Activated CD4-positive, alpha-beta memory T cell treated with anti-CD3 and anti-CD28 coated beads for 36 hours (primary cell): Measurements from ENCODE around the gene ARID1B. TPM values are rescaled to one million over a fixed set of nuclear protein-coding genes. Genes with fewer than 3 reads are reported as not detected.

Experiments used
- CTCF ChIA-PET: fragments of 350-600 bp; sonication (Branson Sonifier 250); formaldehyde crosslinking; loops from one replicate; lab custom pipeline; 2021; ENCODE audit warnings: antibody characterized with exemption, inconsistent platforms; lab: Charles Lee
- POLR2A ChIA-PET: fragments of 350-600 bp; sonication (Branson Sonifier 250); formaldehyde crosslinking; loops from one replicate; lab custom pipeline; 2021; ENCODE audit warnings: antibody characterized with exemption; lab: Charles Lee
- DNase-seq: peaks from one replicate; pipeline ENCODE4 v3.0.0-alpha.2; 2020
- H3K27ac Mint-ChIP-seq: one replicate; pipeline ENCODE4 v1.8.0; 2021; ENCODE audit warnings: mixed read lengths
- H3K27me3 Mint-ChIP-seq: one replicate; pipeline ENCODE4 v1.8.0; 2021; ENCODE audit warnings: mixed read lengths
- H3K36me3 Mint-ChIP-seq: one replicate; pipeline ENCODE4 v1.8.0; 2021; ENCODE audit warnings: mixed read lengths
- H3K4me1 Mint-ChIP-seq: one replicate; pipeline ENCODE4 v1.8.0; 2021; ENCODE audit warnings: low read depth, mixed read lengths
- H3K4me3 Mint-ChIP-seq: one replicate; pipeline ENCODE4 v1.8.0; 2021; ENCODE audit warnings: mild to moderate bottlenecking, mixed read lengths
- H3K9me3 Mint-ChIP-seq: one replicate; pipeline ENCODE4 v1.8.0; 2021; ENCODE audit warnings: mixed read lengths
- intact Hi-C: fragments of 100-400 bp; cut with micrococcal nuclease; formaldehyde crosslinking; loops from one replicate; pipeline ENCODE4 v1.15.1; 2023
- total RNA-seq, 2 experiments: library from RNA; stranded (reverse); gene quantifications; one replicate each; pipeline ENCODE4 v1.2.3, GENCODE V29; 2021

Gene ARID1B
- total RNA-seq, 2 experiments from 2014 or later: 39.0 to 41.5 TPM

DNA sequence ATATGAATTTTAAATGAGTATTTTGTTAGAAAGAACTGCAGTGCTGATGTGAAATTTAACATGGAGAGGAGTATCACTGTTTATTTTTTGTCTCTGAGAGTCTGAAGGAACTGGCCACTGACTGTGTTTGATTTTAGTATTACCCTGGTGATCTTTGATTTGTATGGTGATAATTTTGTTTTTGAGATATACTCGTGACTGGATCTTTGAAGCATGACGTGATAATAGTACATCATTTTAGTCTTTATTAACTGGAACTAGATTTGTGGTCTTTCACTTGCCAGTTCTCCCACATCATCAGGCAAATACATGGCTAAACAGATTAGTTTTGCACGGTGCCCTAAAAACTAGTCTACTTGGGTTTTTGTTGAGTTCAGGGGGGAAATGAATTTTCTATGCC lies 55.5 kb downstream of the ARID1B start:
- intact Hi-C loops: no loop called here
- Mint-ChIP-seq H3K27ac (no peak overlapping the region), H3K4me3 (no peak overlapping the region), H3K4me1 (peaks cover 51% of the 10 kb centered on the region), H3K27me3 (no peaks in the 10 kb centered on the region), H3K36me3 (peaks cover 17% of the 10 kb centered on the region), H3K9me3 (no peaks in the 10 kb centered on the region)
- ChIA-PET POLR2A (no interaction called here), CTCF (no interaction called here)
- DNase-seq: no peak

DNA sequence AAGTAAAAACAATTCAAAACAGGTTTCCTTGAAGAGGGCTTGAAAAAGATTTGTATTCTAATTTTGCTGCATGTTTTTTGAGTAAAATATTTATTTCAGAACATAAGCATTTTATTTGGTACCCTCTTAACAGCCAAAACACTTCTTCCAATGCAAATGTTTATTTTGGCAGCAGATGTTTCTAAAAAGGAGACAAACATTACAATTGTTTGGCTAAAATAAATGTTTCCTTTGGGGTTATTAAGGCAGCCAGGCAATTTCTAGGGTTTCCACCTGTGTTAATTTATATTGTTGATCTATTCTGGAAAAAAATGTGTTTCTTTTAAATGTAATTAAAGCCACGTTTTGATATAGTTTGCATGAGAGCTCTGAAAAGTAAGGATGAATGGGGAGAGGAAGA lies 56.6 kb downstream of the ARID1B start:
- intact Hi-C loops: no loop called here
- Mint-ChIP-seq H3K9me3 (no peaks in the 10 kb centered on the region), H3K27ac (no peak overlapping the region), H3K36me3 (peaks cover 17% of the 10 kb centered on the region), H3K4me3 (no peak overlapping the region), H3K4me1 (peaks cover 43% of the 10 kb centered on the region), H3K27me3 (no peaks in the 10 kb centered on the region)
- POLR2A ChIA-PET: no interaction called here
- CTCF ChIA-PET: no interaction called here
- no peak for DNase-seq

DNA sequence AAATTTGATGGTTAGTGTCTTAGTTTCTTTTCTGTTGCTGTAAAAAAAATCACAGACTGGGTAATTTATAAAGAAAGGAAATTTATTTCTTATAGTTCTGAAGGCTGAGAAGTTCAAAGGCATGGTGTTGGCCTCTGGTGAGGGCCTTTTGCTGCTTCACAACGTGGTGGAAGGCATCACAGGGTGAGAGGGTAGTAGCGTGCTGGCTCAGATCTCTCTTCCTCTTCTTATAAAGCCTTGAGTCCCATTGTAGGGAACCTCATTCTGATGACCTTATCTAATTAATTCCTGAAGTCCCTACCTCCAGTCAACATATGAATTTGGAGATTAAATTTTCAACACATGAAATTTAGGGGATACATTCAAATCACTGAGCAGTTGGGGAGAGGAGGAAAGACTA lies 62.0 kb downstream of the ARID1B start:
- peaks cover 3% of the 10 kb centered on the region for H3K36me3 Mint-ChIP-seq
- H3K4me1 Mint-ChIP-seq: peaks cover 52% of the 10 kb centered on the region
- no peaks in the 10 kb centered on the region for H3K27me3 Mint-ChIP-seq
- H3K27ac Mint-ChIP-seq: no peak overlapping the region
- intact Hi-C loops: no loop called here
- CTCF ChIA-PET: no interaction called here
- no peak overlapping the region for H3K4me3 Mint-ChIP-seq
- no peaks in the 10 kb centered on the region for H3K9me3 Mint-ChIP-seq
- POLR2A ChIA-PET: no interaction called here
- DNase-seq: no peak

DNA sequence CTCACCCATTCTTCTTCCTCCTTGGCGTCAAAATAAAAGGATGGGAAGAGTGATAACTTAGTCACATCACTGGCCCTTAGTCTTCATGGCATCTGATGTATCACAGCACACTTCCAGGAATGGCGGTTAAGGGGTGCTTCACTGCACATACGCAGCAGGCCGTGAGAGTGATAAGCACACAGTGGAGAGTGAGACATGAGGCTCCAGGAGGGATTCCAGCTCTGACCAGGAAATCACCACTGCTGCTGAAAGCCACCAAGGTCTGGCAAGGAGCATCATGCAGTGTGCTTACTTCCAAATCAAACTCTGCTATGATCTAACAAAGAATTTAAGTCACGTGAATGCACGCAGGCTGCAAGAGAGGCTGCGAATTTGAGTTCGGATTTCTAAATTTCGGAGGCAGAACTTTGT lies 62.4 kb downstream of the ARID1B start:
- Mint-ChIP-seq H3K27ac (no peak overlapping the region), H3K4me1 (peaks cover 54% of the 10 kb centered on the region), H3K4me3 (no peak overlapping the region), H3K36me3 (peaks cover 3% of the 10 kb centered on the region), H3K27me3 (no peaks in the 10 kb centered on the region), H3K9me3 (no peaks in the 10 kb centered on the region)
- DNase-seq: no peak
- ChIA-PET CTCF (interaction anchor here (1.9 kb wide), 1 partner anchor 20 kb away, joined by 5 read pairs; no protein-coding TSS in a partner anchor), POLR2A (no interaction called here)
- intact Hi-C loops: no loop called here

GRCh38 chr6:156840136-156840535 lies 63.0 kb downstream of the ARID1B start:
- Mint-ChIP-seq H3K9me3 (no peaks in the 10 kb centered on the region), H3K36me3 (peaks cover 3% of the 10 kb centered on the region), H3K4me3 (no peak overlapping the region), H3K4me1 (peaks cover 60% of the 10 kb centered on the region), H3K27me3 (no peaks in the 10 kb centered on the region), H3K27ac (no peak overlapping the region)
- DNase-seq: no peak
- ChIA-PET CTCF (interaction anchor here (1.9 kb wide), 1 partner anchor 21 kb away, joined by 5 read pairs; no protein-coding TSS in a partner anchor), POLR2A (no interaction called here)
- intact Hi-C loops: no loop called here

DNA sequence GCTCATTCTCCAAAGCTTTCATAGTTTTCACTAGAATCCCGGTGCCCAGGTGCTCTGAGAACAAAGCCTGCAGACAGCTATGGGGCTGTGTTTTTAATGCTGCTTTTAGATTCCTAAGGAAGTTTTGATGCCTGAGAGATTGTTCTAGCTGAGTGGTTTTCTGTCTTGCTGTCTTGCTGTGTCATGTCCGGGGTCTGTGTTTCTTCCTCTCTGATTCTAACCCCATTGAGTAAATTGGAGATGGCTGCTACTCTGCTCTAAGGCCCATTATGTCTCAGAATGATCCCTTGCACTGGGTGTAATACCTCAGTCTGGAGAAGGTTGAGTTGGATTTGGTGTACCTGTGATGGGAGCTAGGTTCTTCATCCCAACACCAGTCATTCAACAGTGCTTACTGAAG lies 63.4 kb downstream of the ARID1B start:
- intact Hi-C loops: no loop called here
- POLR2A ChIA-PET: no interaction called here
- H3K4me3 Mint-ChIP-seq: no peak overlapping the region
- H3K36me3 Mint-ChIP-seq: peaks cover 3% of the 10 kb centered on the region
- H3K4me1 Mint-ChIP-seq: peaks cover 65% of the 10 kb centered on the region
- no peaks in the 10 kb centered on the region for H3K9me3 Mint-ChIP-seq
- no peak overlapping the region for H3K27ac Mint-ChIP-seq
- CTCF ChIA-PET: interaction anchor here (1.9 kb wide), 1 partner anchor 21 kb away, joined by 5 read pairs; no protein-coding TSS in a partner anchor
- DNase-seq: no peak
- no peaks in the 10 kb centered on the region for H3K27me3 Mint-ChIP-seq

DNA sequence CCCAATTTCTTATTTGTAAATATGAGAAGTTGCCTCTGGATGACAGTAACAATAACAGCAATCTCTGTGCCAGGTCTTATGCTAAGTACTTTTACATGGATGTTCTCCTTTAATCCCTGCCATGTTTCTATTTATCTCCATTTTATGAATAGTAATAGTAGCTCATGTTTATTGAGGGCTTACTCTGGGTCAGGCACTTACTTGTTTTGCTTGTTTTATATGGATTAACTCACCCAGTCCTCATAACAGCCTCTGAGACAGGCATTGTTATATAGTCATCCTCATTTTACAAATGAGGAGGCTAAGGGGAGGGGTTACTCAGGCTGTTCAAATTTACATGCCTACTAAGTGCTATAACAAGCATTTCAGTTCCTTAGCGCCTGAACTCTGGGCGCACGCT lies 64.3 kb downstream of the ARID1B start:
- ChIA-PET CTCF (interaction anchor here (1.9 kb wide), 1 partner anchor 22 kb away, joined by 5 read pairs; no protein-coding TSS in a partner anchor), POLR2A (no interaction called here)
- peaks cover 70% of the 10 kb centered on the region for H3K4me1 Mint-ChIP-seq

DNA sequence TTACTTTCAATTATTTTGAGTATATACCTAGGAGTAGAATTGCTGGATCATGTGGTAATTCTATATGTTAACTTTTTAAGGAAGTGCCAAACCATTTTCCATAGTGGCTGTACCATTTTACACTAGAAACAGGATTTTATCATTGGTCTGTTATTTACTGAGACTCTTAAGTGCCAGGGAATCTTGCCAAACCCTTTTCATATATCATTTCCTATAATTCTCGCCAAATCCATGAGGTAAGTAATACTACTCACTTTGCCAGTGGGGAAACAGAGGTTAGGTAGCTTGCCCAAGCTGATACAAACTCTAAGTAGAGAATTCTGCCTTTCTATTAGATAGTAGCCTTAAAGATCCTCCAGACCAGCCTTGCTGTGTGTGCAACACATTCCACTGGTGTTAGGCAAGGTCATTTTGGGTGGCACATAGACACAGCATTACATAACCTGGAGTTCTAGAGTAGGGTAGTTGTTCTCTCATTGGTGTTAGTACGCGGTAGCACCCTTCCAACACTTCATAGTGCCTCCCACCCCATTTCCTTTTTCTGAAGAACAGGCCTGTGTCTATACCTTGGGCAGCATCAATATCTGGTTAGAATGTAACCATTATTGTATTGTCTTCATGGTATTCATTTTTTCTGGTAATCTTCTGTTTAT lies 65.5 kb downstream of the ARID1B start:
- H3K4me3 Mint-ChIP-seq: no peak overlapping the region
- intact Hi-C loops: no loop called here
- H3K4me1 Mint-ChIP-seq: peaks cover 78% of the 10 kb centered on the region
- no peak overlapping the region for H3K27ac Mint-ChIP-seq
- peaks cover 2% of the 10 kb centered on the region for H3K36me3 Mint-ChIP-seq
- no peak for DNase-seq
- H3K27me3 Mint-ChIP-seq: no peaks in the 10 kb centered on the region
- H3K9me3 Mint-ChIP-seq: no peaks in the 10 kb centered on the region
- ChIA-PET POLR2A (no interaction called here), CTCF (no interaction called here)

More for the DNA sequence above, 64.3 kb downstream of the ARID1B start:
- intact Hi-C loops: no loop called here
- Mint-ChIP-seq H3K27me3 (no peaks in the 10 kb centered on the region), H3K36me3 (no peaks in the 10 kb centered on the region), H3K4me3 (no peak overlapping the region), H3K9me3 (no peaks in the 10 kb centered on the region), H3K27ac (no peak overlapping the region)
- no peak for DNase-seq

GRCh38 chr6:156844089-156844488 lies 66.9 kb downstream of the ARID1B start:
- no peak overlapping the region for H3K4me3 Mint-ChIP-seq
- H3K27me3 Mint-ChIP-seq: no peaks in the 10 kb centered on the region
- ChIA-PET CTCF (no interaction called here), POLR2A (no interaction called here)
- no peaks in the 10 kb centered on the region for H3K9me3 Mint-ChIP-seq
- peaks cover 88% of the 10 kb centered on the region for H3K4me1 Mint-ChIP-seq
- H3K36me3 Mint-ChIP-seq: peaks cover 2% of the 10 kb centered on the region
- intact Hi-C loops: no loop called here
- no peak for DNase-seq
- H3K27ac Mint-ChIP-seq: no peak overlapping the region

- peaks cover 88% of the 10 kb centered on the region for H3K4me1 Mint-ChIP-seq
- intact Hi-C loops: no loop called here
- no peak overlapping the region for H3K4me3 Mint-ChIP-seq
- H3K27ac Mint-ChIP-seq: no peak overlapping the region
- ChIA-PET POLR2A (no interaction called here), CTCF (no interaction called here)
- H3K9me3 Mint-ChIP-seq: no peaks in the 10 kb centered on the region
- H3K27me3 Mint-ChIP-seq: no peaks in the 10 kb centered on the region
- H3K36me3 Mint-ChIP-seq: peaks cover 2% of the 10 kb centered on the region
- no peak for DNase-seq
Measured at GRCh38 chr6:156845454-156846155, 68.4 kb downstream of the ARID1B start.

DNA sequence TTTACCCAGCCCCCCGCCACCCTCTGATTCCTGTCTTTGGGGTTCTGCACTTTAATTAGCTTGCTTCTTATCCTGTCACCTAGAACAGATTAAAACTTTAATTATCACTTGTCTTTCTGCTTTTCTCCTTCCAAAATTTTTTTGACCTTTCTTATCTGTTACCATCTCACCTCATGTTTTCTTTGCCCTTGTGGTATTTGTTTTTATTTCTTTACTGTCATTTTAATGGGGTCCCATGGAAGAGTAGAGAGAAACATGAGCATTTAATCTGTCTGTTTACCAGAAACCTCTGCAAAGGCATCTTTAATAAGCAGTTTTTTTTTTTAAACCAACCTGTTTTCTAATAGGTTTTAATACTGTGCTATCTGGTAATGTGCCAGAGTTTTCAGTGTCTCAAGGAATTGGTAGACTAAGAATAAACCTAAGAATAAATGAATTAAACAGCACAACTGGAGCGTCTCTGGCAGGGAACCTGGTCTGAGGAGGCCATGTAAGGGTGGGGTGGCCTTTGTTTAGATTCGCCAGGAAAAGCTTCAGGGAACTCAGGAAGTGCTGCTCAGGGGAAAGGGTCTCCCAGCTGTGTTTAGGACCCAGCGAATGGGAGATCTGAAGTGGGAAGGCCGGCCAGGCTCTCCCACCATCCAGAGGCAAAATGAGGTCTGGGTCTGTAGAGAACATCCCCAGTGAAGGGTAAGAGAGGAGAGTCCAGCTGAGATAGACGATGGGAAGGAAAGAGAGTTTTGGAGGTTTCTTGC lies 69.8 kb downstream of the ARID1B start:
- ChIA-PET POLR2A (no interaction called here), CTCF (no interaction called here)
- peaks cover 88% of the 10 kb centered on the region for H3K4me1 Mint-ChIP-seq
- intact Hi-C loops: no loop called here
- peaks cover 2% of the 10 kb centered on the region for H3K36me3 Mint-ChIP-seq
- no peaks in the 10 kb centered on the region for H3K27me3 Mint-ChIP-seq
- no peak overlapping the region for H3K27ac Mint-ChIP-seq
- no peaks in the 10 kb centered on the region for H3K9me3 Mint-ChIP-seq
- no peak for DNase-seq
- no peak overlapping the region for H3K4me3 Mint-ChIP-seq

DNA sequence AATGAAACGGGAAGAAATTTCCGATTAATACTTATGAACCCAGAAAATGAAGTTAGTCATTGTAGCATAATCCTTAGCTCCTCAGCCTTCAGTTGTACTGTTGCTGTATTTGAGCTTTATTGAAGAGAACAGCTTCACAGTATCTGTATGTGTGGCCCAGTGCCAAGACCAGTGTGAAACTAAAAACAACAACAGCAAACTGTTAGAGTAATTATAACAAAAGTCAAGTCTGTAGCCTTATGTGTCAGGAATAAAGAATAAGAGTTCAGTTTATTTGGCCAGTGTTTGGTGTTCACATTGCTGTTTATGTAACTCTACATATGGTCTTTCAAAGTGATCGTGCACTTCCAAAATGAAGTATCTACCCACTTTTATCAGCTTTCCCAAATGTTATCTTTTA lies 70.9 kb downstream of the ARID1B start:
- Mint-ChIP-seq H3K27ac (no peak overlapping the region), H3K4me1 (peaks cover 86% of the 10 kb centered on the region), H3K9me3 (no peaks in the 10 kb centered on the region), H3K4me3 (no peak overlapping the region), H3K36me3 (peaks cover 2% of the 10 kb centered on the region), H3K27me3 (no peaks in the 10 kb centered on the region)
- intact Hi-C loops: no loop called here
- no peak for DNase-seq
- POLR2A ChIA-PET: no interaction called here
- CTCF ChIA-PET: no interaction called here
